K562 (cell line): ENCODE results near the gene ZNF48. TPM values are rescaled to one million over a fixed set of nuclear protein-coding genes. Genes with fewer than 3 reads are reported as not detected.
A peak's percentile ranks its signal among the peaks of the same experiment; 100 is the strongest.

Experiments
- ATAC-seq: fragments of 200-7000 bp; cut with Tn5 transposase; 3 replicates; pipeline ENCODE4 v1.9.1; 2020; ENCODE audit warnings: moderate library complexity
- BruUV-seq: library from RNA; stranded (reverse); fragments of 400-500 nt; replicated peaks from 2 replicates; lab custom pipeline; 2021; lab: Mats Ljungman, UMichigan
- CTCF ChIA-PET: fragments of 300-600 bp; formaldehyde crosslinking; extraction: SDS; loops from one replicate; lab custom pipeline; 2021; ENCODE audit warnings: low intra/inter-chr PET ratio; lab: Yijun Ruan, JAX
- POLR2A ChIA-PET: fragments of 300-600, 350-650 bp; sonication (Branson Sonifier 250); formaldehyde crosslinking; extraction: SDS; loops from one replicate; lab custom pipeline; 2021; ENCODE audit warnings: antibody characterized with exemption, inconsistent platforms; lab: Yijun Ruan, JAX
- DNase-seq, 4 experiments: peaks; one replicate each; pipeline versions ENCODE4 v3.0.0 to v3.0.0-alpha.2; 2011 to 2018; ENCODE audit warnings: low spot score in 3 of 4, mixed read lengths in 3 of 4; ENCODE audit errors: extremely low read depth in 1 of 4
- FAIRE-seq: peaks from 2 replicates; lab custom pipeline; 2011; peaks lifted over from hg19 to GRCh38; lab: Jason Lieb, UNC
- H2AFZ ChIP-seq: 2 replicates; pipeline ENCODE4 v1.6.0; 2011; ENCODE audit warnings: low read depth, low read length, control low read depth, inconsistent platforms
- H3K27ac ChIP-seq: fragments of 200-600 bp; 3 replicates; pipeline ENCODE4 v1.8.0; 2011; ENCODE audit warnings: low read depth, mild to moderate bottlenecking, control low read depth, inconsistent platforms, low read length, moderate library complexity, mixed read lengths; ENCODE audit errors: extremely low read depth
- H3K27me3 ChIP-seq, 2 experiments: fragments of 300-600 bp in 1 of 2; 2 replicates in 1 of 2; 3 replicates in 1 of 2; pipeline versions ENCODE4 v1.6.0 to v1.8.0; 2011; ENCODE audit warnings: inconsistent platforms in 2 of 2, low read length in 2 of 2, mild to moderate bottlenecking in 1 of 2, mixed read lengths in 1 of 2, moderate library complexity in 1 of 2; ENCODE audit not compliant: control insufficient read depth in 2 of 2, insufficient read depth in 2 of 2
- H3K36me3 ChIP-seq: fragments of 300-600 bp; 3 replicates; pipeline ENCODE4 v1.8.0; 2011; ENCODE audit warnings: mild to moderate bottlenecking, low read length, inconsistent platforms; ENCODE audit not compliant: control insufficient read depth, insufficient read depth
- H3K4me1 ChIP-seq, 2 experiments: fragments of 200-600 bp in 1 of 2; replicated peaks in 1 of 2; 2 replicates in 1 of 2; 3 replicates in 1 of 2; pipeline versions ENCODE4 v1.5.1 to v1.8.0; 2011; ENCODE audit warnings: inconsistent platforms in 2 of 2, low read length in 2 of 2, mild to moderate bottlenecking in 1 of 2, mixed read lengths in 1 of 2, moderate library complexity in 1 of 2; ENCODE audit not compliant: control insufficient read depth in 2 of 2, insufficient read depth in 2 of 2
- H3K4me2 ChIP-seq: 2 replicates; pipeline ENCODE4 v1.6.1; 2011; ENCODE audit warnings: low read length, control low read depth, inconsistent platforms, mixed read lengths; ENCODE audit not compliant: insufficient read depth
- H3K4me3 ChIP-seq: fragments of 200-600 bp; sonication (generic), shearing (Covaris generic); 2 replicates; pipeline ENCODE4 v1.5.1; 2016; ENCODE audit warnings: control low read depth, inconsistent platforms
- H3K79me2 ChIP-seq: fragments of 200-600 bp; 3 replicates; pipeline ENCODE4 v1.8.0; 2011; ENCODE audit warnings: low read length, inconsistent platforms; ENCODE audit not compliant: control insufficient read depth, insufficient read depth
- H3K9ac ChIP-seq, 2 experiments: 2 replicates each; pipeline versions ENCODE4 v1.6.0 to v1.6.1; 2011; ENCODE audit warnings: low read depth in 2 of 2, low read length in 2 of 2, control low read depth in 1 of 2, inconsistent platforms in 1 of 2, mild to moderate bottlenecking in 1 of 2, mixed read lengths in 1 of 2; ENCODE audit not compliant: insufficient read depth in 1 of 2
- H3K9me1 ChIP-seq: one replicate; pipeline ENCODE4 v1.6.0; 2011; ENCODE audit warnings: inconsistent platforms, mild to moderate bottlenecking, low read length, moderate library complexity; ENCODE audit not compliant: control insufficient read depth, insufficient read depth
- H3K9me3 ChIP-seq: replicated peaks from 2 replicates; pipeline ENCODE4 v1.5.1; 2011; ENCODE audit warnings: low read depth, low read length, inconsistent platforms; ENCODE audit not compliant: control insufficient read depth, insufficient read depth
- H4K20me1 ChIP-seq: replicated peaks from 2 replicates; pipeline ENCODE4 v1.6.1; 2011; ENCODE audit warnings: low read length, inconsistent platforms, mixed read lengths; ENCODE audit not compliant: control insufficient read depth, insufficient read depth
- C11orf30 ChIP-seq: fragments of 450-650 bp; IDR thresholded peaks from 2 replicates; pipeline ENCODE4 v1.6.1; 2016; ENCODE audit warnings: low read depth, mild to moderate bottlenecking
- CCAR2 ChIP-seq: fragments of 200-400 bp; formaldehyde crosslinking; IDR thresholded peaks from 2 replicates; pipeline ENCODE4 v1.6.1; 2017; ENCODE audit warnings: mild to moderate bottlenecking, low read depth, low read length
- EP400 ChIP-seq: fragments of 450-650 bp; IDR thresholded peaks from 2 replicates; pipeline ENCODE4 v1.6.1; 2017; ENCODE audit warnings: antibody characterized with exemption, mild to moderate bottlenecking, moderate library complexity
- ESRRA ChIP-seq: fragments of 450-650 bp; IDR thresholded peaks from 2 replicates; pipeline ENCODE4 v1.6.1; 2014; ENCODE audit warnings: low read depth, mild to moderate bottlenecking, moderate library complexity, borderline replicate concordance
- ESRRB ChIP-seq: fragments of 250-450 bp; sonication (Bioruptor Pico); IDR thresholded peaks from 2 replicates; pipeline ENCODE4 v1.5.0; 2020; ENCODE audit warnings: mild to moderate bottlenecking, moderate library complexity, borderline replicate concordance
- FOXP4 ChIP-seq: sonication (generic); formaldehyde crosslinking; IDR thresholded peaks from 2 replicates; pipeline ENCODE4 v1.8.0; 2022; ENCODE audit warnings: mild to moderate bottlenecking, missing genetic modification reagents, borderline replicate concordance
- HOXB6 ChIP-seq: fragments of 250-450 bp; sonication (Bioruptor Pico); IDR thresholded peaks from 2 replicates; pipeline ENCODE4 v1.5.1; 2022; ENCODE audit warnings: mild to moderate bottlenecking, borderline replicate concordance
- MAZ ChIP-seq, 2 experiments: fragments of 450-650 bp in 1 of 2; sonication (generic) in 1 of 2; formaldehyde crosslinking; IDR thresholded peaks in 1 of 2; conservative IDR thresholded peaks in 1 of 2; 2 replicates each; pipeline versions ENCODE4 v1.4.0 to v1.5.0; 2020; ENCODE audit warnings: mild to moderate bottlenecking in 1 of 2, missing genetic modification reagents in 1 of 2
- NCOR1 ChIP-seq: fragments of 450-650 bp; IDR thresholded peaks from 2 replicates; pipeline ENCODE4 v1.6.1; 2016; ENCODE audit warnings: mild to moderate bottlenecking, moderate library complexity
- OTX1 ChIP-seq: fragments of 450-650 bp; formaldehyde crosslinking; IDR thresholded peaks from 2 replicates; pipeline ENCODE4 v1.4.0; 2022; ENCODE audit warnings: mild to moderate bottlenecking
- PHTF2 ChIP-seq: fragments of 250-450 bp; sonication (Bioruptor Pico); IDR thresholded peaks from 2 replicates; pipeline ENCODE4 v1.5.0; 2021; ENCODE audit warnings: mild to moderate bottlenecking
- PRMT5 ChIP-seq: sonication (generic); formaldehyde crosslinking; IDR thresholded peaks from 2 replicates; pipeline ENCODE4 v1.5.0; 2020; ENCODE audit warnings: missing genetic modification reagents
- SMARCB1 ChIP-seq: IDR thresholded peaks from 2 replicates; pipeline ENCODE4 v1.6.1; 2011; ENCODE audit warnings: improper control_type of control experiment, low read depth; ENCODE audit not compliant: insufficient read length
- TGIF2 ChIP-seq: sonication (generic); formaldehyde crosslinking; IDR thresholded peaks from 2 replicates; pipeline ENCODE4 v1.8.1; 2022; ENCODE audit warnings: mild to moderate bottlenecking, missing genetic modification reagents, moderate library complexity
- VEZF1 ChIP-seq: fragments of 200-800 bp; sonication (Bioruptor generic); IDR thresholded peaks from 2 replicates; pipeline ENCODE4 v1.6.1; 2017; ENCODE audit warnings: missing genetic modification characterization, missing compliant biosample characterization
- ZNF23 ChIP-seq: fragments of 250-450 bp; sonication (Bioruptor Pico); IDR thresholded peaks from 2 replicates; pipeline ENCODE4 v1.4.0; 2020; ENCODE audit warnings: mild to moderate bottlenecking
- ZNF324 ChIP-seq: fragments of 250-450 bp; sonication (Bioruptor Pico); IDR thresholded peaks from 2 replicates; pipeline ENCODE4 v1.4.0; 2020; ENCODE audit warnings: mild to moderate bottlenecking
- WGBS: fragments of 100-300 bp; shearing (Covaris generic); methylation state at CpG from one replicate; pipeline ENCODE4 v1.1.6; 2016; ENCODE audit warnings: low coverage, mixed read lengths; ENCODE audit not compliant: insufficient coverage; ENCODE audit errors: missing lambda C conversion rate; 5-methylcytosine and 5-hydroxymethylcytosine counted together
- in situ Hi-C: fragments of 300-500 bp; cut with MboI; formaldehyde crosslinking; loops from 4 replicates; pipeline ENCODE4 v1.15.0; 2018; ENCODE audit warnings: inconsistent platforms, mixed read lengths
- intact Hi-C: fragments of 100-400 bp; cut with micrococcal nuclease; formaldehyde crosslinking; loops from 2 replicates; pipeline ENCODE4 v1.14.2; 2022
- polyA plus RNA-seq, 8 experiments: library from polyadenylated mRNA; depleted of rRNA in 4 of 8; stranded (reverse) in 5 of 8; unstranded in 3 of 8; fragments of >200 nt; fragmentation: Nextera tagmentation in 2 of 8; fragmentation: Illumina TruSeq in 1 of 8; extraction: Ambion mirVana in 2 of 8; extraction: Trizol in 1 of 8; gene quantifications; 2 replicates each; pipeline versions ENCODE4 v1.2.1 to v1.2.3, GENCODE V29; 2011 to 2014; ENCODE audit warnings: inconsistent platforms in 1 of 8, missing spikeins in 1 of 8
- total RNA-seq, 7 experiments: library from RNA; depleted of rRNA in 6 of 7; stranded (reverse); fragments of >200 nt in 6 of 7; fragmentation: Illumina TruSeq in 2 of 7; extraction: Trizol in 2 of 7; gene quantifications; 2 replicates each; pipeline versions ENCODE4 v1.2.1 to v1.2.3, GENCODE V29; 2011 to 2021; ENCODE audit warnings: low replicate concordance in 1 of 7

ZNF48 gene
- total and polyA plus RNA-seq, 9 of the 15 experiments (the other 6 are each of a cell fraction or from before 2014, with no cell fraction given): 0.38 to 11.6 (median 4.7) TPM

GRCh38 chr16:30366511-30366910 lies 28.7 kb upstream of the ZNF48 start:
- Histone ChIP-seq H3K4me1 (peaks cover 15 to 30% of the 10 kb centered on the region in 2 experiments; a peak in 4 of 5 replicates), H3K36me3 (peaks cover 52% of the 10 kb centered on the region), H3K4me3 (no peak overlapping the region), H3K79me2 (peaks cover 66% of the 10 kb centered on the region), H3K27ac (no peak overlapping the region), H4K20me1 (peaks cover 23% of the 10 kb centered on the region), H3K9me3 (no peaks in the 10 kb centered on the region), H3K27me3 (no peaks in the 10 kb centered on the region), H3K4me2 (0 out of 2 replicates have a peak overlapping the region, but pooled peaks have one; percentile 90), H3K9ac (peak overlapping the region in 1 of 2 experiments; percentile 50; a peak in 1 of 4 replicates), H2AFZ (no peak overlapping the region), H3K9me1 (peaks cover 6% of the 10 kb centered on the region)
- intact Hi-C loops (no loop called here), in situ Hi-C loops (loop anchor here (25.0 kb wide), 1 partner anchor 904 kb away; the partner anchor contains the start of genes BOLA2, SLX1B and SULT1A4)
- no peak for FAIRE-seq
- ChIA-PET CTCF (no interaction called here), POLR2A (interaction anchor here (0.7 to 6.3 kb wide), 3 partner anchors 9 to 274 kb away, joined by 3 to 77 read pairs (median 3); partner anchors contain the start of gene CD2BP2)
- no TSS peak for BruUV-seq
- WGBS: 84% methylated on average over 4 of the region's 4 CpGs
- ATAC-seq: no peak
- DNase-seq: no peak
- TF ChIP-seq ZNF324 (CRISPR knock-in tag): no peak
- TF ChIP-seq PRMT5: no peak
- no peak for TF ChIP-seq OTX1 (CRISPR knock-in tag)
- TF ChIP-seq ESRRA: no peak
- TF ChIP-seq ZNF23 (CRISPR knock-in tag): no peak
- no peak for TF ChIP-seq ESRRB
- TF ChIP-seq EP400: no peak
- no peak for TF ChIP-seq HOXB6
- no peak for TF ChIP-seq VEZF1 (CRISPR knock-in tag)
- TF ChIP-seq CCAR2: no peak
- TF ChIP-seq NCOR1: no peak
- TF ChIP-seq SMARCB1: no peak
- TF ChIP-seq TGIF2 (CRISPR knock-in tag): no peak
- TF ChIP-seq FOXP4 (CRISPR knock-in tag): no peak
- no peak for TF ChIP-seq C11orf30
- no peak for TF ChIP-seq MAZ (CRISPR knock-in tag; conservative IDR thresholded peaks at IDR 0.05 in 1 of 2, IDR thresholded peaks at IDR 0.05 in 1 of 2)
- TF ChIP-seq PHTF2 (CRISPR knock-in tag): no peak
- TF ChIP-seq, all 486 proteins: peak for 0
